NCI-H2171 (cell line): Measurements from ENCODE around the gene RPS6KL1.
"Not testable (repeated sequence)": the region's sequence is repeated elsewhere in the genome, so short reads cannot be mapped to it uniquely, and the experiment has no call there.

ENCODE experiments used
- DNase-seq: peaks from one replicate; lab custom pipeline; 2025; lab: John Stamatoyannopoulos, UW

Gene RPS6KL1

GRCh38 chr14:74936151-74936550 lies 13.1 kb upstream of the RPS6KL1 start:
- no peak for DNase-seq

GRCh38 chr14:74935360-74935680 lies 12.3 kb upstream of the RPS6KL1 start:
- no peak for DNase-seq

DNA sequence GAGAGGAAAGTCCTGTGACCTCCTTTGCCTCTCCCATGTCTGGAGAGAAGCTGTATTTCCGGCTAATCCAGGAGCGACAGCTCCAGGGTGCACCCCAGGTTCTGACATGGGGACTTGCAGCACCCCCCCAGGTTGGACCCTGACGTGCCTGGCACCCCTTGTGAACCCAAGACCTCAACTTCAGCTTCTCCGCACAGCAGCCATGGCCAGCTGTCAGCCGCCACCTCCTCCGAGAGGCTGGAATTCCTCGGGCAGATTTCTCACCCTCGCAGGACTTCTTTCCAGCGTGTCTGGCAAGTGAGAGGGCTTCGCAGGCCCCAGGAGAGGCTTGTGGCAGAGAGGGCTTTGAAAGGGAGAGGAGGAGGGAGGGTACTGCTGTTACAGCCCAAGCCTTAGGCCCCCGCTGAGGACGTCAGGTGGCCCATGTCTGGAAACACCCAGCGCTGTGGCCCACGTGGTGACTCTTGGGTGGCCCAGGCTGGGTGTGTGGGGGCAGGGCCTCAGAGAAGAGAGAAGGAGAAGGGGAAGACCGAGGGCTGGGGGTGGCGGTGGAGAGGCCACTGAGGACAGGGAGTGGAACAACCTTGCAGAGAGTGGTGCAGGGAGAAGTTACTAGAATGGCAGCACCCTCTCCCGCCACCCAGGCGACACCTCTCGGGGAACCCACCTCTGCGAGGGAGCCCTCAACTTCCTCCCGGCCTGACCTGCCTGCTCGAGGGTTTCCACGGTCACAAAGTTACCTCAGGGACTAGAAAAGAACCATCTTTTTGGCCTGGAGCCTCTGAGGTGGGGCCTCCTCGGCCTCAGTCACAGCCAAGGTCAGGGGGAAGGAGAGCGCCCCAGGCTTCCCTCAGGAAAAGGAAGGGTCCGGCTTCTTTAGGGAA lies 11.7 kb upstream of the RPS6KL1 start:
- DNase-seq: no peak

- DNase-seq: no peak
Observed at GRCh38 chr14:74934041-74934440, 11.0 kb upstream of the RPS6KL1 start.

GRCh38 chr14:74932936-74933335 lies 9.9 kb upstream of the RPS6KL1 start:
- not testable (repeated sequence) for DNase-seq

- no peak for DNase-seq
Observed at GRCh38 chr14:74932401-74932901, 9.4 kb upstream of the RPS6KL1 start.

DNA sequence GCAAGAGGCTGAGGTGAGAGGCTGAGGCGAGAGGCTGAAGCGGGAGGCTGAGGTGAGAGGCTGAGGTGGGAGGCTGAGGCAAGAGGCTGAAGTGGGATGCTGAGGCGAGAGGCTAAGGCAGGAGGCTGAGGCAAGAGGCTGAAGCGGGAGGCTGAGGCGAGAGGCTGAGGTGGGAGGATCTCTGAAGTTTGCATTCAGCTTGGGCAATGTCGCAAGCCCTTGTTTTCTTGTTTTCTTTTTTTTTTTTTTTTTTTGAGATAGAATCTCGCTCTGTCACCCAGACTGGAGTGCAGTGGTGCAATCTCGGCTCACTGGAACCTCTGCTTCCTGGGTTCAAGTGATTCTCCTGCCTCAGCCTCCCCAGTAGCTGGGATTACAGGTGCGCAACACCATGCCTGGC lies 8.7 kb upstream of the RPS6KL1 start:
- not testable (repeated sequence) for DNase-seq

- no peak for DNase-seq
Observed at GRCh38 chr14:74929242-74929641, 6.2 kb upstream of the RPS6KL1 start.

DNA sequence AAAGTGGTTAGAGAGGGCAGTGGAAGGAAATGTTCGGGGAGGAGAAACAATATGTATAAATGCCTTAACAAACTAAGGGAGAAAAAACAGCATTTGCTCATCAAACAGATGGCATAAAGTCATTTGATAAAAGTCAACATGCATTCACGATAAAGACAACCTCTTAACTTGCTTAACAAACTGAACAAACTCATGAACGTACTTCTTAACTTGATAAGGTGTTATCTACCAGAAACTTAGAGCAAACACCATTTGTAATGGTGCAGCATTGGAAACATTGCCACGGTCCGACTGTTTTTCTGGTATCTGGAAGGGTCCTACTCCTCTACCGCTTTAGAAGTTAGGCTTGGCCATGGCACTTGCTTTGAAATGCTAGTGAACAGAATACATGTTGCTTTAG lies 4.2 kb upstream of the RPS6KL1 start:
- DNase-seq: no peak

- DNase-seq: no peak
Observed at GRCh38 chr14:74924061-74924460, 1.0 kb upstream of the RPS6KL1 start.

GRCh38 chr14:74921987-74922751 lies 891 bp downstream of the RPS6KL1 start:
- no peak for DNase-seq

GRCh38 chr14:74921053-74921620 lies 1.9 kb downstream of the RPS6KL1 start:
- DNase-seq: no peak

GRCh38 chr14:74920281-74920680 lies 2.8 kb downstream of the RPS6KL1 start:
- no peak for DNase-seq

DNA sequence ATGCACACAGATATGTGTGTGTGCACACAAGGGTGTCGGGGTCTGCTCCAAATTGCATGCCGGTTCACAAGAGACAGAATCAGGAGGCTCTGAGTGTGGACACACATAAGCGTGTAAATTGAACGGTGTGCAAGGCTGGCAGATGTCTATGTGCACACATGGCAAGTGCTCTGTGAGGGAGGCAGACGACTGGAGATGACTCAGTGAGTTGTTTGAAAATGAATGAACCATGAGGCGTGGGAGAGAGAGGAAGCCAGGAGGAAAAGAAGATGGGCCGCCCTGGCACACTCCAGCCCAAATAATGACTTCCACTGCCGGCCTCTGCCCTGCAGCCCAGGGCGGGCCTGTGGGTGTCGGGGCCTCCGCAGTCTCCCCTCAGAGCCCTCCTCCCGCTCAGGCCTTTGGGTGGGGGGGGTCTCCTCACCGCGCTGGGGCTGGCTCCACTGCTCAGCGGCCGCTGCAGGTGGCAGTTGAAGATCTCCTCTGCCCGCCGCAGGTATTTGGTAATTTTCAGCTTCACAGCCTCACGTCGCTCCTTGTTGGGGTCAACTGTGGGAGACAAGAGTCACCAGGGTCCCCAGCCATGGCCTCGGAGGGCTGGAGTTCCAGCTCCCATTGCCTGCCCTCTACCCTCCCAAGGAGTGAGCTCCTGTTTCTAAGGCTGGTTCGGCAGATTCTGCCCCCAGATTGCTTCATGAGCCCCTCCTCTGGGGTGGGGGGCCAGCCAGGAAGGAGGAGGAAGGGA lies 3.5 kb downstream of the RPS6KL1 start:
- no peak for DNase-seq

DNA sequence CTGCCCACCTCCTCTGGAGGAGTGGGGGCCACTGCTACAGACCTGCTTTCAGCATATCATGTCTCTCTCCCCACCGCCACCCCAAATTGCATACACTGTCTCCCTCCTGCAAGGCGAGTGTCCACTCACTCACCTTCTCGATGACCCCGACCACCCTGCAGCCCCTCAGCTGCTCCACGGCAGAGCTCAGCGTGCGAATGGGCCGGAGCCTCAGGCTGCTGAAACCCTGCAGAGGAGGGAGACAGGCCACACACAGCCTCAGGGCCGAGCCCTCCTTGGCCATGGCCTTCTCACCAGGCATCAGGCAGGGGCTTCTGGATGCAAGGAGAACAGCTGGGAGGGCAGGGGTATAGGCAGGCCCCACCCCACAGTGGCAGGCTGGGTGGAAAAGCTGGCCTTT lies 4.7 kb downstream of the RPS6KL1 start:
- no peak for DNase-seq

- no peak for DNase-seq
Observed at GRCh38 chr14:74917646-74918081, 5.4 kb downstream of the RPS6KL1 start.

- no peak for DNase-seq
Observed at GRCh38 chr14:74917178-74917543, 5.9 kb downstream of the RPS6KL1 start.

- no peak for DNase-seq
Observed at GRCh38 chr14:74915826-74916225, 7.2 kb downstream of the RPS6KL1 start.

DNA sequence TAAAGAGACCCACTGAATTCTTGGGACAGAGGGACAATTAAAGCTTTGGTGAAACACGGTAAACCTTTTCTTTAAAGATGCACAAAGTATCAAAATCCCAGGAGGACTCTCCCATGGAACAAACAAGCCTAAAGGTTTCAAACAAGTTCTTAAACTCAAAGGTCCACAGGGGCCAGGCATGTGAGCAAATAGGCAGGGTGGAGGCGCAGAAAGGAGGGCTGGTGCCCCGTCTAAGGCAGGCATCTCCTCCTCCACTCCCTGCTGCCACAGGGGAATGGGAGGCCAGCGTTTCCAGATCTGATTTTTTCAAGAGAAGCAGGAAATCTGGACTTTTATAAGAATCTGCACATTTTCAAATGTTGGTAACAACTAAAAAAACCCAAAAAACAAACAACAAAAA lies 7.6 kb downstream of the RPS6KL1 start:
- DNase-seq: no peak

- no peak for DNase-seq
Observed at GRCh38 chr14:74913986-74914573, 9.0 kb downstream of the RPS6KL1 start.

DNA sequence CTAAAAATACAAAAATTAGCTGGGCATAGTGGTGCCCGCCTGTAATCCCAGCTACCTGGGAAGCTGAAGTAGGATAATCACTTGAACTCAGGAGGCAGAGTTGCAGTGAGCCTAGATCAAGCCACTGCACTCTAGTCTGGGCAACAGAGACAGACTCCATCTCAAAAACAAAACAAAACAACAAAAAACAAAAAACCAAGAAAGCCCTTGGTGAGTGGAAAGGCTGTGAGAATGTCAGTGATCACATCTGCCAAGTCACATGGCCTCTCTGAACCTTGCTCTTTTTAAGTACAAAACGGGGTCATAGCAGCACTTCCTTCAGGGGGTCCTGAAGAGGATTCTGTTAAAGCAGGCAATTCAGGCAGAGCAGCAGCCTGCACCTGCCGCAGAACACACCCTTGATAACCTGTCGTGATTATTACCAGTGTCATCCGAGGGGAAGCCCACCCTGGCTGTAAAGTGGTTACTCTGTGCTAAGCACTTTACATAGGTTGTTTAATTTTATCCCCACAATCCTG lies 9.6 kb downstream of the RPS6KL1 start:
- no peak for DNase-seq

- DNase-seq: no peak
Observed at GRCh38 chr14:74912801-74913200, 10.3 kb downstream of the RPS6KL1 start.
